NCI-H82 treated with DMSO at 0.1 percent for 48 hours (cell line): Measurements from ENCODE around the gene SLFN11.
"Not testable (repeated sequence)": the region's sequence is repeated elsewhere in the genome, so short reads cannot be mapped to it uniquely, and the experiment has no call there.

Source experiments
- DNase-seq: peaks from one replicate; lab custom pipeline; 2025; ENCODE audit not compliant: unreplicated experiment; lab: John Stamatoyannopoulos, UW

SLFN11 gene, protein sequence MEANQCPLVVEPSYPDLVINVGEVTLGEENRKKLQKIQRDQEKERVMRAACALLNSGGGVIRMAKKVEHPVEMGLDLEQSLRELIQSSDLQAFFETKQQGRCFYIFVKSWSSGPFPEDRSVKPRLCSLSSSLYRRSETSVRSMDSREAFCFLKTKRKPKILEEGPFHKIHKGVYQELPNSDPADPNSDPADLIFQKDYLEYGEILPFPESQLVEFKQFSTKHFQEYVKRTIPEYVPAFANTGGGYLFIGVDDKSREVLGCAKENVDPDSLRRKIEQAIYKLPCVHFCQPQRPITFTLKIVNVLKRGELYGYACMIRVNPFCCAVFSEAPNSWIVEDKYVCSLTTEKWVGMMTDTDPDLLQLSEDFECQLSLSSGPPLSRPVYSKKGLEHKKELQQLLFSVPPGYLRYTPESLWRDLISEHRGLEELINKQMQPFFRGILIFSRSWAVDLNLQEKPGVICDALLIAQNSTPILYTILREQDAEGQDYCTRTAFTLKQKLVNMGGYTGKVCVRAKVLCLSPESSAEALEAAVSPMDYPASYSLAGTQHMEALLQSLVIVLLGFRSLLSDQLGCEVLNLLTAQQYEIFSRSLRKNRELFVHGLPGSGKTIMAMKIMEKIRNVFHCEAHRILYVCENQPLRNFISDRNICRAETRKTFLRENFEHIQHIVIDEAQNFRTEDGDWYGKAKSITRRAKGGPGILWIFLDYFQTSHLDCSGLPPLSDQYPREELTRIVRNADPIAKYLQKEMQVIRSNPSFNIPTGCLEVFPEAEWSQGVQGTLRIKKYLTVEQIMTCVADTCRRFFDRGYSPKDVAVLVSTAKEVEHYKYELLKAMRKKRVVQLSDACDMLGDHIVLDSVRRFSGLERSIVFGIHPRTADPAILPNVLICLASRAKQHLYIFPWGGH

DNA sequence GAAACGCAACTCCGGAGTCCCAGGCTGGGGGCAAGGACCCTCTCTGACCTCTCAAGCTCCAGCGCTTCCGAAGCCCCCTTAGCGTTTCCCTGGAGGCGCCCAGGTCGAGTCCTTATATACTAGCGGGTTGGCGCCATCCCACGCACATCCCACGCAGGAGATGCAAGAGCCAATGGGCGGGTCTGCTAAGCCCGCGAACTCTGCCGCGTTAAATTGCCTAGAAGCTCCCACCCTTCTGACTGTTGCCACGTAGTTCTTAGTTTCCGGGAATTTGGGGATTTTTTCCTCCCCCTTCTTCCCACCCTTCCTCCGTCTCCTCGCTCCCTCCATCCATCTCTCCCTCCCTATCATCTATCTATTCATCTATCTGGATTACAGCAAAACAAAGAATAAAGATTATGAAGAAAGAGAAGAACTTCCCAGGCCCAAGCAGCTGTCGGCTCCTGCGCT is at the start of gene SLFN11:
SLFN11 (minus strand) TSS at position 88 of the 450 bp plus-strand sequence. CDS start 9,814 bp downstream, outside the sequence.
- no peak for DNase-seq

DNA sequence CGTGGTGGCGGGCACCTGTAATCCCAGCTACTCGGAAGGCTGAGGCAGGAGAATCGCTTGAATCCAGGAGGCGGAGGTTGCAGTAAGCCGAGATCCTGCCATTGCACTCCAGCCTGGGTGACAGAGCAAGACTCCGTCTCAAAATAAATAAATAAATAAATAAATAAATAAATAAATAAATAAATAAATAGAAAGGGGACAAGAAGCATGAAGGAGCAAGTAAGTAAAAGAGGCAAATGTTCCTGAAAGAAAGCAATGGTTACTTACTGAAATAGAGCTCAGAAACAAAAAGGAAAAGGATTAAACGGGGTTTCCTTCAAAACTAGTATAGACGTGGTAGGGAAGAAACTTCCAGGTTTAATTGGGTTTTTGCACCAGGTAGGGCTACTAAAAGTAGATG is 47.6 kb upstream of the SLFN11 start:
- not testable (repeated sequence) for DNase-seq

DNA sequence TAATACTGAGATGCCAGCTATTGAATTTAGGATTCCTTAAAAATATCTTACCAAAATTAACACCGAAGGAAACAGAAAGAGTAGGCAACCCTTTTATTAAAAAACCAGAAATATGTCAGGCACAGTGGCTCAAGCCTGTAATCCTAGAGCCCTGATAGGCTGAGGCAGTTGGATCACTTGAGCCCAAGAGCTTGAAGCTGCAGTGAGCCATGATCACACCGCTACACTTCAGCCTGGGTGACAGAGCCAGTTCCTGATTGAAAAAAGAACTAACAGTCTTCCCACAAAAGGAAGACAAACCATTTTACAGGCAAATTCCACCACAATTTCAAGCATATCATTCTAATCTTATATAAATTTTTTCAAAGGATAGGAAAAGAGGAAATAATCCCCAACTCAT is 43.2 kb upstream of the SLFN11 start:
- no peak for DNase-seq

DNA sequence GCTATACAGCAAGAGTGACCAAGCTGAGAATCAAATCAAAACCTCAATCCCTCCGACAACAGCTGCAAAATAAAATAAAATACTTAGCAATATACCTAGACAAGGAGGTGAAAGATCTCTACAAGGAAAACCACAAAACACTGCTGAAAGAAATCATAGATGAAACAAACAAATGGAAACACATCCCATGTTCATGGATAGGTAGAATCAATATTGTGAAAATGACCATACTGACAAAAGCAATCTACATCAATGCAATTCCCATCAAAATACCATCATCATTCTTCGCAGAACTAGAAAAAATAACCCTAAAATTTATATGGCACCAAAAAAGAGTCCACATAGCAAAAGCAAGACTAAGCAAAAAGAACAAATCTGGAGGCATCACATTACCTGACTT is 41.3 kb upstream of the SLFN11 start:
- DNase-seq, result not testable (repeated sequence)

DNA sequence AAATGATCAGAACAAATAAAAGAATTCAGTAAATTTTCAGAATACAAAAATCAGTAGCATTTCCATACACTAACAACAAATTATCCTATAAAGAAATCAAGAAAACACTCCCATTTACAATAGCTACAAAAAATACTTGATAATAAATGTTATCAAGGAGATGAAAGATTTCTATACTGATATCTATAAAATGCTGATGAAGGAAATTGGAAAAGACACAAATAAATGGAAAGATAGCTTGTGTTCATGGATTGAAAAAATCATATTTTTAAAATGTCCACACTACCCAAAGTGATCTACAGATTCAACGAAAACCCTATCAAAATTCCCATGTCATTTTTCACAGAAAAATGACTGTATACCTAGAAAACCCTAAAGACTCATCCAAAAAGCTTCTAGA is 40.8 kb upstream of the SLFN11 start:
- no peak for DNase-seq

DNA sequence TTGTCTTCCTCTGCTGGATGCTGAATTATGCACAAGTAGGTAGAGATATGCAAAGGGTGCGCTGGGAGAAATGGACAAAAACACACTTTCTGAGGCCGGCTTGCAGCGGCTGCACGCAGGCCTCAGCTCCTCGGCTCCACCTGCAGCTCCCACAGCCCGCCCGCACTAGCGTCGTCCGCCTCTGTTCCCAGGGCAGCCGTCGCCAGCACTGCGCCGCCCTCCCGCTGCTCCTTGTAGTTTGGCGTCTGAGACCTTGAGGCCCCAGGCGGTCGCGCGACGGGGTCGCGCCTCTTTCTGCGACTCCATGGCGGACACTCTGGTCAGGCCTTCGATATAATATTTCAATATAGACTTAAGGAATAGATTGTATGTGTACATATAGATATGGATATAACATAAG is 34.1 kb upstream of the SLFN11 start:
- no peak for DNase-seq

DNA sequence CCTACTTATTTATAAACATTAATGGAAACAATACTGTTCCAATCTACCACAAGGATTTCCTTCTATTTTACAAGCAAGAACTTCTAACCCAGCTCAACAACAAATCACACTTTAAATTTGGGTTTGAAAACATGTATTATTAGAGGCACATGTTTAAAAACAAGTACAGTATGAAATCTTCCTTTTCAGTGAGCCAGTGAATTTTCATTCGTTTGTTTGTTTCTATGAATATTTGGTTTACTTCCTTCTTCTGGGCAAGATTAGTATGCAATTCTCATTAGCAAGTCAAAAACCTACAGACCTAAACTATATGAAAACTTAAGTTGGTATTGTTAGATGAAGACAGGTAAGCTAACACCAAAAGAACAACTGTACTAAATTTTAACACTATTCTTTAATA is 33.1 kb upstream of the SLFN11 start:
- no peak for DNase-seq

DNA sequence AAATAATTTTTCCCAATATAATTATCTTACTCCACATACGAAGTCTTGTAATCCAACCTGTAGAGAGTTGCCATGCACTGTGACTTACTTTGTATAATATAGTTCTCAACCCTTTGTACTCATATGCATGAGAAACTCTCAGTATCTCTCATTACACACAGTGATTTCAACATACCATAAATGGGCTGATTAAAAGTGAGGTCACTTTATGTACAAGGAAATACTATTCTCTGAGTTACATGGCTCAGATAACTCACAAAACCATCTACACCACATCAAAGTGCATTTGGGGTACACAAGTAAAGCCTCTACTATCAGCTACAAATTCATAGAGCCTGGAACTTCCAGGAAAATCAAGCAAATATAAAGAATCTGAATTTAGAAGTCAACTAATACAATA is 30.9 kb upstream of the SLFN11 start:
- no peak for DNase-seq

DNA sequence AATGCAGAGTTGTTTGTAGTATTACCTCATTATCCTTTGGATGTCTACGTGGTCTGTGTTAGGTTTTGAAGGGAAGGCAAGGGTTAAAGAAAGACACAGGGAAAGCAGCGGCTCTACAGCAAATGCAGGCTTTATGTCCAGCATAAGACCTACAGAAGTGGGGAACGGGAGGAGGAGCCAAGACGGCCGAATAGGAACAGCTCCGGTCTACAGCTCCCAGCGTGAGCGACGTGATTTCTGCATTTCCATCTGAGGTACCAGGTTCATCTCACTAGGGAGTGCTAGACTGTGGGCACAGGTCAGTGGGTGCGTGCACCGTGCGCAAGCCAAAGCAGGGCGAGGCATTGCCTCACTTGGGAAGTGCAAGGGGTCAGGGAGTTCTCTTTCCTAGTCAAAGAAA is 20.4 kb upstream of the SLFN11 start:
- DNase-seq, result not testable (repeated sequence)

DNA sequence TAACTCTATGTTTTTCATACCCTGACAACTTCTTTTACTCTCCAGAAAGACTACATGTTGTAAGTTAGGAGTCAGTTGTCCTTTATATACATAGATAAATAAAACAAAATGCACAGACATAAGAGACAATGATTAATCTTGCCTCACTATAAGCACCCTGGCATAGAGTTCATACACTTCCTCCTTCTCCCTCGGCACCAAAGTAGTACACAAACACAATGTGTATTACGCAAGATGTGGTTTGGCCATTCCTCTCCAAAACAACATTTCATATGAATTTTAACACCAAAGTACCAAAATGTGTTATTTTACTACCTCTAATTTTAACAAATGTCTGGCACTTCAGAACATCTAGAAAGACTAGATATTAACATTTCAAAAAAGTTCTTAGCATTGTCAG is 17.2 kb upstream of the SLFN11 start:
- DNase-seq, result no peak

DNA sequence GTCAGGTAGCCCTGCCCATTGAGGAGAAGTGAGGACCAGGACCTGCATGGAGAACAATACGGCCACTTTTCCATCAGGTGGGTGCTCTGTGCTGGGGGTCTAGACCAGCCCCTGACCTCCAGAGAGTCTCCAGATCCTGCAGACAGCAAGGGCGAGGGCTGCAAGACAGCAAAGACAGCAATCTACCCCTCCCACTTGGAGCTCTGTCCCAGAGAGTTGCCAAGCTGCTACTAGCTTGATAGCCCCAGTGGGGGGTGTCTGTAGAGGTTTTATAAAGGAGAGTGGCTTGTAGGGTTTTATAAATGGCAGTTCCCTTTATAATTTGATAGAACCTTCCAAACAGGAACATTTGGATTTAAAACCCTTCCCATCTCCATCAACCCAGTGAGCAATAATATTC is 16.7 kb upstream of the SLFN11 start:
- no peak for DNase-seq

DNA sequence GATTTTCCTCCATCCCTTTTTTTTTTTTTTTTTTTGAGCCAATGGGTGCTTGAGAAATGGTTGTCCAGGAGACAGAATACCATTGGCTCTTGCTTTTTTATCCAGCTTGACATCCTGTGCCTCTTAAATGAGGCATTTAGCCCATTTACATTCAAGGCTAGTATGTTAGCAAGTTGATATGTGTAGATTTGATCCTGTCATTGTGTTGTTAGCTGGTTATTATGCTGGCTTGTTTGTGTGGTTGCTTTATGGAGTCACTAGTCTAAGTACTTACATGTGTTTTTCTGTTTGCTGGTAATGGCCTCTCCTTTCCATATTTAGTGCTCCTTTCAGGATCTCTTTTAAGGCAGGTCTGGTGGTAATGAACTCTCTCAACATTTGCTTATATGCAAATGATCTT is 14.1 kb upstream of the SLFN11 start:
- DNase-seq, result no peak

DNA sequence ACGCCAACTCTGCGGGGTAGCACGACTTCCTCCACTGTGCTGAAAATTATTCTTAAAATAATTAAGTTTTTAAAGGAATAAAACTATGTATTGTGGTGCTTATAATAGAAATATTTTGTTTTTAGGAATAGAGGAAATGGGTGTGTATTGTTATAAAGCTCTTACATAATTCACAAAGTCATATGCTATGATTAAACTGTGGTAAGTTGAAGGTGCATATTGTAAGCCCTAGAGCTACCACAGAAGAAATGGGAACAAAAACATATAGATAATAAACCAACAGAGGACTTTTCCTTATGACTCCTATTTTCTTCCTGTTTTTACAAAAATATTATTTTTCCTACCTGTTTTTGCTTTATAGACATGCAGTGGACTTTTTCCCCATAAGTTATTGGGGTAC is 4.3 kb upstream of the SLFN11 start:
- DNase-seq, result no peak

DNA sequence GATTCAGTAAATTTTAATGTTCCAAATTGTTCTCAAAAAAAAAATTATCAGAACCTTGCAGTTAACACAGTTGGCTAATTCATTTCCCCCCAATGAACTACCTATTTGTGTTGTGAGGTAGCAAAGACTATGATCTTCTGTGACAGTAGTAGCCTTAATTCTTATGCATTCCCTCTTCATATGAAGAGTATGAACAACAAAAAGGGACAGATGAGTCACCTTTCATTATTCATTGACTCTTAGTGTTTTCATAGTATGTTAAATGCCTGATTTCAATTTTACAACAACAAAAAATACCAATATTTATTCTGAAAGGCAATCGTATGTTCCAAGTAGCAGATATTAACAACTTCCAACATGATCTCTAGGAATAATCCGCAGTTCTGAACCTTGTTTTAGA is 3.6 kb upstream of the SLFN11 start:
- no peak for DNase-seq

DNA sequence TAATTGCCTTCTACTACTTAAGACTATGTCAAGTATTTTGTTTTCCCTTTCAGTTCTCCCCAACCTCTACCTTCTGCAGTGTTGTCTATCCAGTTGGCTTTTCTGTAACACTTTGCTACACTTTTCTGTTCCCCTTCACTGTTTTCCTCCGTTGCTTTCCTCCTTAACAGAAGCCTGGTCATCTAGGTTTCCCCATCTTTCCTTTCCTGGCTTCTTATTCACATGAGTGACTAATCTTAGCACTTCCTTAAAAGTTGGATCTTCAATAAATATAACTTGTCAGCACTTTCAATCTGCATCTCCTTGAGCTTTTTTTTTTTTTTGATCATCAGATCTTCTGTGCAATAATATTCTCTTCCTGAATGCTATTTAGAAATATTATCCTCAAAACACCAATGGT is 2.8 kb upstream of the SLFN11 start:
- DNase-seq, result no peak

DNA sequence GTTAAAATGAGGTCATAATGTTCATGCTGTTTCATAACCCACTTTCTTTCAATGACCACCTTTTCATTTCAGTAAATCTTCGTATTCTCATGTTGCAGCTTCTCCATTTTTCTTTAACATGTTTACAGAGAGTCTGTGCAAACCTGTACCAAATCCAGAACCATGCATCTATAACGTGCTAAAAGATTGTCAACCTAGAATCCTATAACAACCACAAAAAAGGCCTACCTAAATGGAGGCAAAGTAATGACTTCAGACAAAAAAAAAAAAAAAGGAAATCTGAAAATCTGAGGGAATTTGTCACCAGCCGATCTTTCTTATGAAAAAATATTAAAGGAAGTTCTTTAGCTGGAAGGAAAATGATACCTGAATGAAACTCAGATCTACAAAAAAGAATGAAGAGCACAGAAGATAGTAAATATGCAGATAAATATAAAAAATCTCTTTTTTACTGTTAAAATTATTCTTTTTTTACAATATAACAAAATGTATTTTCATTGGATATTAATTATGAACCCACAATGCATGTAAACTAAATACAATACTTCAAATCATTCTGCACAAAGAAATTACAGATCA is 1.4 kb upstream of the SLFN11 start:
- no peak for DNase-seq

DNA sequence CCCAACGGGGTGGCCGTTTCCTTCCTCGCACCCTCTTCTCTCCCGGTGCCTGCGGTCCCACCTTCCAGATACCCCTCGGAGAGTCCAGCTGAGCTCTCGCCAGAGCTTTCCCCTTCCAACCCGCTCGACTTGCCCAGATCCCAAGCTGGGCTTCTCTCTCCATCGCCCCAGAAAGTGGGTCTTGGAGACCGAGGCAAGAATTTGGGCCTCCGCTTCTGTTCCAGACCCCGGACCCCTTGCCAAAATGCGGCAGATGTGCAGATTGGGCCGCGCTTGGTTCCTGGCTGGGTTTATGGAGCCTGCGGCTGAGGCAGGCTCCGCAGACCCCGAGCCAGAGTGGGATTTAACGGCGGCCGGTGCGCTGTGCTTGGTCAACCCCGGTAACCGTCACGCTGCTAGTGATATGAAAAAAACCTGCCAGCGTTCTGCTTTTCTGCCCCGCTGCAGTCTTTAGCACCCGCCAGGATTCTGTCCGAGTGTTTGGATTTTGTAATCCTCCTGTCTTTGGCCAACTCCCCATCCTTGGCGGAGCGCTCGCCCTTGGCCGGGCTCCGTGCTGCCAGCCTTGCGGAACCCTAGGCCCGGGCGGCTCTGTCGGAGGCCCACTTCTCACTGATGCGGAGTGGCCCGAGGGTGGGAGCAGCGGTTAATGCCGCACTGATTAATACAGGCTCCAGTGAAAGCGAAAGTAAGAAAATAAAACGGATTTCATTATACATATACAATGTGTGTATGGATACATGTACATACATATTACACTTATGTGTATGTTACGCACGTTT is 754 bp upstream of the SLFN11 start:
- no peak for DNase-seq

DNA sequence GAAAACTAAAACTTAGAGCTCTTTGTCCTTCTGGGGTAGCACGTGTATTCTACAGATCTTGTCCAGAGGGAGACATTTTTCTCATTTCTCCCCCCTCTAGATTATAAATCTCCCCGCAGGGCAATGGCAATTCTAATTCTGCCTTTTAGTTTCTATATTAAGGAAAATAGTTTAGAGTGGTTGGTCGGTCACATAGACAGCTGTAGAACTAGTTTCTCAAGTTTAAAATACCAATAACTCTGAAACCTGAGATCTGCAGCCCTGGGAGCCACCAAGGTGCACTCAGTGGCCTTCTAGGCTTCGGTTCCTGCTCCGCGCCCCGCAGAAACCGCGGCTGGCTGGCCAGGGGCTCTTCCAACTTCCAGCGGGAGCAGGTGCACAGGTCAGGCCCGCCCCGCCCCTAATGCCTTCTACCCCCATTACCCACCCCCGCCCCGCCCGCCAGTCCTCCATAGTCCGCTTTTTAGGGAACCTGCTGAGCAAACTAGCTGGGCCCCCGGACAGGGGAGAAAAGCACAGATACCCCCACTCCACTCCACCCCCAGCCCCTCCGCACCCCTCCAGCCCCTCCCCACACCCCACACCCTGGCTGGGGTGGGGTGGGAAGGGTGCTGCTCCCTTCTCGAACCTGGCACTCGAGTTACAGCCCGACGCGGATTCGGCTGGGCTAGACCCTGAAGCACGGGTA is 431 bp downstream of the SLFN11 start:
- DNase-seq, result no peak

DNA sequence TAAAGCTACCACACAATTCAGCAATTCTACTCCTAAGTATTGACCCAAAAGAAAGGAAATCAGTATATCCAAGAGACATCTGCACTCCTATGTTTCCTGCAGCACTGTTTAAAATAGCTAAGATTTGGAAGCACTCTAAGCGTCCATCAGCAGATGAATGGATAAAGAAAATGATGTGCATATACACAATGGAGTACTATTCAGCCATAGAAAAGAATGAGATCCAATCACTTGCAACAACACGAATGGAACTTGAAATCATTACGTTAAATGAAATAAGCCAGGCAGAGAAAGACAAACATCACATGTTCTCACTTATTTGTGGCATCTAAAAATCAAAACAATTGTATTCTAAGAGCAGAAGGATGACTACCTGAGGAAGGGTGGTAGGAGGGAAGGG is 1.5 kb downstream of the SLFN11 start:
- no peak for DNase-seq

DNA sequence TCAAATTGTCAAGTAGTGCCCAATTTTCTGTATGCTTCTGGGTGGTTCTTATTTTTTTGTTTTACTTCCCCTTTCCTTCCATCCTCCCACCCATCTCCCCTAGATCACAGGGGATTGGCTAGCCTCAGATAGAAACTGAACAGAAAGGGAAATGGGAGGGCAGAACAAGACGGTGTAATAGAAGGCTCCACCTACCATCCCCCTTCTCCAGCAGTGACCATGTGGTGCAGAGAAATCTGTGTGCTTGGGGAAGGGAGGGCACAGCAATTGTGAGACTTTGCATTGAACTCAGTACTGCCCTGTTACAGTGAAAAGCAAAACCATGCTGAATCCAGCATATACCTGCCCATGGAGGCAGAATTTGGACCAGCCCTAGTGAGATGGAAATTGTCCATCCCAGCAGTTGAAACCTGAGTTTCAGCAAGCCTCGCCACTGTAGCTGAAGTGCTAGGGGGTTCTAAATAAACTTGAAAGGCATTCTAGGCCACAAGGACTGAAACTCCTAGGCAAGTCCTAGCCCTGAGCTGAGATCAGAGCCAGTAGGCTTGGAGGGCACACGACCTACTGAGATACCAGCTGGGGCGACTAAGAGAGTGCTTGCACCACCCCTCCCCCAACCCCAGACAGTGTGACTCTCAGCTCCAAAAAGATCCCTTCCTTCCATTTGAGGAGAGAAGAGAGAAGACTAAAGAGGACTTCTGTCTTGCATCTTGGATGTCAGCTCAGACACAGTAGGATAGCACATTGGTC is 5.2 kb downstream of the SLFN11 start:
- no peak for DNase-seq
